ENCODE data around the gene ADAMTSL1.

DNA sequence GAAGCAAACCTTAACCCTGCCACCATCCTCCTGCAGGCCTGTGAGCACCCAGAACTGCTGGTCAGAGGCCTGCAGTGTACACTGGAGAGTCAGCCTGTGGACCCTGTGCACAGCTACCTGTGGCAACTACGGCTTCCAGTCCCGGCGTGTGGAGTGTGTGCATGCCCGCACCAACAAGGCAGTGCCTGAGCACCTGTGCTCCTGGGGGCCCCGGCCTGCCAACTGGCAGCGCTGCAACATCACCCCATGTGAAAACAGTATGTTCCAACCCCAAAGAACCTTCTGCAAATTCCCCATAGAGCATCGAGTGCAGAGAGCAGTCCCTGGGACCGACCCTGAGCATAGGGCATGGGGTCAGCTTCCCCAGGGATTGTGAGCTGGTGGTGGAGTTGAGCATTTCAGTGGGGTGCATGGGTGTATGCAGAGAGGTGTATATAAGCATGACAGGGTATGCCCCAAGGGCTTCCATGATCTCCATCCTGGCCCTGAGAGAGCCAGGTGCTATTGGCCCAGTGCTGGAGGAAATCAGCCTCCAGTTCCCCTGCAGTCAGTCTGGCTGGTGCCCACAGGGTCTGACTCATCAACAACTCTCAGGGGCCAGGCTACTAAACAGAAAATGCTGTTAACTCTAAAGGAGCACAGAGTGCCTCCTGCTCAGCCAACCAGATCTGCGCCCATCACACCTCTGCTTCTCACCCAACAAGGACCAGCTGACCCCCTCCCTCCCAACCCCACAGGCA, 432.9 kb downstream of the ADAMTSL1 start:
- TF ChIP-seq, protein P1, sequence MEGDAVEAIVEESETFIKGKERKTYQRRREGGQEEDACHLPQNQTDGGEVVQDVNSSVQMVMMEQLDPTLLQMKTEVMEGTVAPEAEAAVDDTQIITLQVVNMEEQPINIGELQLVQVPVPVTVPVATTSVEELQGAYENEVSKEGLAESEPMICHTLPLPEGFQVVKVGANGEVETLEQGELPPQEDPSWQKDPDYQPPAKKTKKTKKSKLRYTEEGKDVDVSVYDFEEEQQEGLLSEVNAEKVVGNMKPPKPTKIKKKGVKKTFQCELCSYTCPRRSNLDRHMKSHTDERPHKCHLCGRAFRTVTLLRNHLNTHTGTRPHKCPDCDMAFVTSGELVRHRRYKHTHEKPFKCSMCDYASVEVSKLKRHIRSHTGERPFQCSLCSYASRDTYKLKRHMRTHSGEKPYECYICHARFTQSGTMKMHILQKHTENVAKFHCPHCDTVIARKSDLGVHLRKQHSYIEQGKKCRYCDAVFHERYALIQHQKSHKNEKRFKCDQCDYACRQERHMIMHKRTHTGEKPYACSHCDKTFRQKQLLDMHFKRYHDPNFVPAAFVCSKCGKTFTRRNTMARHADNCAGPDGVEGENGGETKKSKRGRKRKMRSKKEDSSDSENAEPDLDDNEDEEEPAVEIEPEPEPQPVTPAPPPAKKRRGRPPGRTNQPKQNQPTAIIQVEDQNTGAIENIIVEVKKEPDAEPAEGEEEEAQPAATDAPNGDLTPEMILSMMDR (IDR thresholded peaks at IDR 0.05) = no peak
- TF ChIP-seq ZFX (IDR thresholded peaks at IDR 0.05; ENCODE audit: borderline replicate concordance) = no peak

Measured in 22Rv1 (cell line).